Measurements from ENCODE around the gene C17orf114.

Gene C17orf114

GRCh38 chr17:4802228-4802627, at the start of gene C17orf114:
Gene C17orf114 (minus strand): TSS chr17:4802328.
- no peak within 1 kb of the TSS for H3K27ac ChIP-seq (ENCODE audit: low read length)
- H3K36me3 ChIP-seq (ENCODE audit: control insufficient read depth in 2 of 2, insufficient read depth in 2 of 2, low read length in 2 of 2): peaks cover 16 to 17% of the 10 kb centered on the region in 2 donors
- no peaks in the 10 kb centered on the region for H3K9me3 ChIP-seq (ENCODE audit: control insufficient read depth in 2 of 2, low read length in 2 of 2)
- peaks cover 1% of the 10 kb centered on the region for H3K4me1 ChIP-seq (ENCODE audit: control insufficient read depth, insufficient read depth, low read length)
- no peak within 1 kb of the TSS for H3K4me3 ChIP-seq (ENCODE audit: low read length in 2 of 2)
- no peaks in the 10 kb centered on the region for H3K27me3 ChIP-seq (ENCODE audit: control insufficient read depth in 1 of 2, insufficient read depth in 2 of 2, low read length in 2 of 2)
- H3K9ac ChIP-seq (ENCODE audit: low read length in 2 of 2): no peak within 1 kb of the TSS

DNA sequence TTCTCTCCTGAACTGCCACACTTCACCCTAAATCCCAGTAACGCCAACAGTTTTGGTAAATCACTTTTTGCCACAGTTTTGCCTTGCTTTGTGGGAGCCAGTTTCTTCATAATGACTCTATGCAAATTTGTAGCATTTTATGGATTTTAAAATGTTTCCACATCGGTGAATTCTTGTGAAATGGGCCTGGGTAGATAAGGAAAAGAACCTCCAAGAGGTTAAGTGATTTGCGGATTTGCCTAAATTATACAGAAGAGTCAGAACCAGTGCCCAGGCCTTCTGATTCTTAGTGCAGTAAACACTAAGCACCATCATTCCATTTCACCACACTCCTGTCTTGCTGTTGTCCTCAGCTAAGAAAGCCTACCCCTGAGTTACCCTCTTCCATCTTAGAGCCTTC, 49.0 kb upstream of the C17orf114 start:
- H3K4me3 ChIP-seq (ENCODE audit: low read length in 2 of 2): no peak overlapping the region
- H3K27me3 ChIP-seq (ENCODE audit: control insufficient read depth in 1 of 2, insufficient read depth in 2 of 2, low read length in 2 of 2): no peaks in the 10 kb centered on the region
- H3K9ac ChIP-seq (ENCODE audit: low read length in 2 of 2): no peak overlapping the region
- no peak overlapping the region for H3K27ac ChIP-seq (ENCODE audit: low read length)
- H3K4me1 ChIP-seq (ENCODE audit: control insufficient read depth, insufficient read depth, low read length): no peaks in the 10 kb centered on the region
- peaks cover 0 to 3% of the 10 kb centered on the region in 2 donors for H3K36me3 ChIP-seq (ENCODE audit: control insufficient read depth in 2 of 2, insufficient read depth in 2 of 2, low read length in 2 of 2)
- H3K9me3 ChIP-seq (ENCODE audit: control insufficient read depth in 2 of 2, low read length in 2 of 2): no peaks in the 10 kb centered on the region

DNA sequence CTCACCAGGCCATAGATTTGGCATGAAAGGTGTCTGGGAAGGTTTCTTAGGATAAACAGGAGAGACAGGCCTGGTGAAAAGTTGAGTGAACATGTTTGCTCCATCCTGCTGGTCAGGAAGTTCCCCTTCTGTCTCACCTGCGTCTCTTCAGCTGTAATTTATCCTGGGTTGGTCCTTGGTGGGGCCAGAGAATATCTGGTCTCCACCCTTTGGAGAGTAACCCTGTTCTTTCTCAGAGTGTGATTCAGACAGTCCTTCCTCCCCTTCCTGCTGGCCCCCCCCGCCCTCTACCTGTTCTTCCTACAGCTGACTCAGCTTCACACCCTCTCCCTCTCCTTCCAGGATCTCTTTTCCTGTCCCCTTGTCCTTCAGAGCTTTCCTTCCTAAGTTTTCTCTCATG, 48.1 kb upstream of the C17orf114 start:
- Histone ChIP-seq H3K4me3 (ENCODE audit: low read length in 2 of 2) (no peak overlapping the region), H3K4me1 (ENCODE audit: control insufficient read depth, insufficient read depth, low read length) (no peaks in the 10 kb centered on the region), H3K9me3 (ENCODE audit: control insufficient read depth in 2 of 2, low read length in 2 of 2) (no peaks in the 10 kb centered on the region), H3K27ac (ENCODE audit: low read length) (no peak overlapping the region), H3K27me3 (ENCODE audit: control insufficient read depth in 1 of 2, insufficient read depth in 2 of 2, low read length in 2 of 2) (no peaks in the 10 kb centered on the region), H3K36me3 (ENCODE audit: control insufficient read depth in 2 of 2, insufficient read depth in 2 of 2, low read length in 2 of 2) (peaks cover 0 to 4% of the 10 kb centered on the region in 2 donors), H3K9ac (ENCODE audit: low read length in 2 of 2) (no peak overlapping the region)

DNA sequence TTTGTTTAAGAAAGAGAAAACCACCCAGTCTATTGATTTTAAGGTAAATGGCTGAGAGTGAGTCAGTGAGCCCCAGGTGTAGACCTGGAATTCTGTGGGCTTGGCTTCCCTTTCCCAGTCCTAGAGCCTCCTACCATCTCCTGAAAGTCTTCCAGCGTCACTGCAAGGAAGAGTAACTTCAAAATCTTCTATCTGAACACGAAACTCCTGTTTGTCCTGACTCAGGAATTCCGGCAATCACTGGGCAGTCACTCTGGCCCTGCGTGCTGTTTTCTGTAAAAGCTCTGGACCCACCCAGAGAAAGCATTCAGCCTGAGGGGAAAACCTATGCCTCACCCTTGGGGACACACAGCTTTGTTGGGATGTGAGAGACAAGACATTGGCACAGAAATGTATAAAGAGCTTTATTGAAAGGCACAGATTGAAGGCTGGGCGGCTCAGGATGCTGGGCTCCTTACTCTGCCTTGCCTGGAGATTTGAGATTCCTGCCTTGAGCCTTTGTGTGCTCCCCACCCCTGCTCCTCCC, 46.9 kb upstream of the C17orf114 start:
- H3K36me3 ChIP-seq (ENCODE audit: control insufficient read depth in 2 of 2, insufficient read depth in 2 of 2, low read length in 2 of 2): peaks cover 0 to 2% of the 10 kb centered on the region in 2 donors
- H3K27me3 ChIP-seq (ENCODE audit: control insufficient read depth in 1 of 2, insufficient read depth in 2 of 2, low read length in 2 of 2): no peaks in the 10 kb centered on the region
- no peaks in the 10 kb centered on the region for H3K4me1 ChIP-seq (ENCODE audit: control insufficient read depth, insufficient read depth, low read length)
- H3K9me3 ChIP-seq (ENCODE audit: control insufficient read depth in 2 of 2, low read length in 2 of 2): no peaks in the 10 kb centered on the region
- no peak overlapping the region for H3K4me3 ChIP-seq (ENCODE audit: low read length in 2 of 2)
- no peak overlapping the region for H3K9ac ChIP-seq (ENCODE audit: low read length in 2 of 2)
- H3K27ac ChIP-seq (ENCODE audit: low read length): no peak overlapping the region

DNA sequence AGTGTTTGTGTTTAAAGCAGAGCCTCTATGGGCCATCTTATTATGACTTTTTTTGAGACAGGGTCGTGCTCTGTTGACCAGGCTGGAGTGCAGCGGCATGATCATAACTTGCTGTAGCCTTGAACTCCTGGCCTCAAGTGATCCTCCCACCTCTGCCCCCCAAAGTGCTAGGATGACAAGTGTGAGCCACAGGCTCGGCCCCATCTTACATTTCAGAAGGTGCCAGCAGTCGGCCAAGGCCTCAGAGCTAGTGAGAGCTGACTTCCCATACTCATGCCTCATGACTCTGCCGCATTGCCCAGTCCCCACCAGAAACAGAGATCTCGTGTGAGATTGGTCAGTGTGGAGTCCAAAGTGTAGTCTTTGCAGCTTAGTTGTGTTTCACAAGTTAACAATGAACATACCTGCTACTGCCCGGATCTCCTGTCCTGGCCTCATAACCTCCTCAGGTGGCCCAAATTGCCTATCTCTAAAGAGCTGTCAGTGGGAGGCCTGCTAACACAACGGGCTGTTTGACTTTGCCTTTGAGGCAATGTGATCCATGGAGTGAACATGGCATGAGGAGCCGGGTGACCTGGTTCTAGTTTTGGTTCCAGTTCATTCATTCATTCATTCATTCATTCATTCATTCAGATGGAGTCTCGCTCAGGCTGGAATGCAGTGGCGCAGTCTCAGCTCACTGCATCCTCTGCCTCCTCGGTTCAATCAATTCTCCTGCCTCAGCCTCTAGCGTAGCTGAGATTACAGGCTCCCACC, 44.7 kb upstream of the C17orf114 start:
- H3K36me3 ChIP-seq (ENCODE audit: control insufficient read depth in 2 of 2, insufficient read depth in 2 of 2, low read length in 2 of 2): peaks cover 0 to 2% of the 10 kb centered on the region in 2 donors
- H3K27me3 ChIP-seq (ENCODE audit: control insufficient read depth in 1 of 2, insufficient read depth in 2 of 2, low read length in 2 of 2): no peaks in the 10 kb centered on the region
- no peak overlapping the region for H3K4me3 ChIP-seq (ENCODE audit: low read length in 2 of 2)
- H3K9ac ChIP-seq (ENCODE audit: low read length in 2 of 2): no peak overlapping the region
- H3K27ac ChIP-seq (ENCODE audit: low read length): no peak overlapping the region
- no peaks in the 10 kb centered on the region for H3K4me1 ChIP-seq (ENCODE audit: control insufficient read depth, insufficient read depth, low read length)
- H3K9me3 ChIP-seq (ENCODE audit: control insufficient read depth in 2 of 2, low read length in 2 of 2): no peaks in the 10 kb centered on the region

GRCh38 chr17:4845118-4845517, 43.0 kb upstream of the C17orf114 start:
- Histone ChIP-seq H3K27me3 (ENCODE audit: control insufficient read depth in 1 of 2, insufficient read depth in 2 of 2, low read length in 2 of 2) (no peaks in the 10 kb centered on the region), H3K9ac (ENCODE audit: low read length in 2 of 2) (no peak overlapping the region), H3K4me1 (ENCODE audit: control insufficient read depth, insufficient read depth, low read length) (no peaks in the 10 kb centered on the region), H3K9me3 (ENCODE audit: control insufficient read depth in 2 of 2, low read length in 2 of 2) (no peaks in the 10 kb centered on the region), H3K36me3 (ENCODE audit: control insufficient read depth in 2 of 2, insufficient read depth in 2 of 2, low read length in 2 of 2) (peaks cover 0 to 2% of the 10 kb centered on the region in 2 donors), H3K4me3 (ENCODE audit: low read length in 2 of 2) (no peak overlapping the region), H3K27ac (ENCODE audit: low read length) (no peak overlapping the region)

DNA sequence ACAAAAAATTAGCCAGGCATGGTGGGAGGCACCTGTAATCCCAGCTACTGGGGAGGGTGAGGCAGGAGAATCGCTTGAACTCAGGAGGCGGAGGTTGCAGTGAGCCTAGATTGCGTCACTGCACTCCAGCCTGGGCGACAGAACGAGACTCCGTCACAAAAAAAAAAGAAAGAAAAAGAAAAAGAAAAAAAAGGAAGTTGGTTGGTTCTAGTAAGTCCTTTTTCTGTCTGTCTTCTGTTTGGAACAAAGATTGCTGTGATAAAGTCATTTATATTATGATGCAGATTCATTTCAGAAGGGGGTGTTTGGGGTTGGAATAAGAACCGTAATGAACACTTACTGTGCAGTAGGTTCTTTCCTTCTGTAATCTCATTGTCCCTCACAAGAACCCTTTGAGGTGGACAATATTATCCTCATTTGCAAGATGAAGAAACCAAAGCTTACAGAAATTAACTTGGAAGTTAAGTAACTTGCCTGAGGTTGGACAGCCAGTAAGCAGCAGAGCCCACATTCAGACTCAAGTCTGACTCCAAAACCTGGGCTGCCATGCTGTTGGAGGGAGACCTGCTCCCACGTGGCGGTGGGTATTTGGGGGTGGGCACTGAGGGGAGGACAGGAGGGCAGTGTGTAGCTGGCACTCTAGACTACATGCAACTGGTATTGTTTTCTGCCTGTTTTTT, 41.3 kb upstream of the C17orf114 start:
- no peaks in the 10 kb centered on the region for H3K4me1 ChIP-seq (ENCODE audit: control insufficient read depth, insufficient read depth, low read length)
- no peak overlapping the region for H3K27ac ChIP-seq (ENCODE audit: low read length)
- no peak overlapping the region for H3K4me3 ChIP-seq (ENCODE audit: low read length in 2 of 2)
- H3K27me3 ChIP-seq (ENCODE audit: control insufficient read depth in 1 of 2, insufficient read depth in 2 of 2, low read length in 2 of 2): no peaks in the 10 kb centered on the region
- H3K36me3 ChIP-seq (ENCODE audit: control insufficient read depth in 2 of 2, insufficient read depth in 2 of 2, low read length in 2 of 2): peaks cover 0 to 2% of the 10 kb centered on the region in 2 donors
- no peaks in the 10 kb centered on the region for H3K9me3 ChIP-seq (ENCODE audit: control insufficient read depth in 2 of 2, low read length in 2 of 2)
- H3K9ac ChIP-seq (ENCODE audit: low read length in 2 of 2): no peak overlapping the region

- Histone ChIP-seq H3K36me3 (ENCODE audit: control insufficient read depth in 2 of 2, insufficient read depth in 2 of 2, low read length in 2 of 2) (peaks cover 0 to 2% of the 10 kb centered on the region in 2 donors), H3K4me3 (ENCODE audit: low read length in 2 of 2) (no peak overlapping the region), H3K4me1 (ENCODE audit: control insufficient read depth, insufficient read depth, low read length) (peaks cover 4% of the 10 kb centered on the region), H3K9me3 (ENCODE audit: control insufficient read depth in 2 of 2, low read length in 2 of 2) (no peaks in the 10 kb centered on the region), H3K9ac (ENCODE audit: low read length in 2 of 2) (no peak overlapping the region), H3K27ac (ENCODE audit: low read length) (no peak overlapping the region), H3K27me3 (ENCODE audit: control insufficient read depth in 1 of 2, insufficient read depth in 2 of 2, low read length in 2 of 2) (no peaks in the 10 kb centered on the region)
Observed at GRCh38 chr17:4842376-4842775, 40.2 kb upstream of the C17orf114 start.

- H3K9me3 ChIP-seq (ENCODE audit: control insufficient read depth in 2 of 2, low read length in 2 of 2): no peaks in the 10 kb centered on the region
- H3K4me1 ChIP-seq (ENCODE audit: control insufficient read depth, insufficient read depth, low read length): peaks cover 4% of the 10 kb centered on the region
- no peak overlapping the region for H3K9ac ChIP-seq (ENCODE audit: low read length in 2 of 2)
- peaks cover 0 to under 1% of the 10 kb centered on the region in 2 donors for H3K36me3 ChIP-seq (ENCODE audit: control insufficient read depth in 2 of 2, insufficient read depth in 2 of 2, low read length in 2 of 2)
- H3K27ac ChIP-seq (ENCODE audit: low read length): no peak overlapping the region
- no peaks in the 10 kb centered on the region for H3K27me3 ChIP-seq (ENCODE audit: control insufficient read depth in 1 of 2, insufficient read depth in 2 of 2, low read length in 2 of 2)
- no peak overlapping the region for H3K4me3 ChIP-seq (ENCODE audit: low read length in 2 of 2)
Observed at GRCh38 chr17:4840893-4841242, 38.7 kb upstream of the C17orf114 start.

DNA sequence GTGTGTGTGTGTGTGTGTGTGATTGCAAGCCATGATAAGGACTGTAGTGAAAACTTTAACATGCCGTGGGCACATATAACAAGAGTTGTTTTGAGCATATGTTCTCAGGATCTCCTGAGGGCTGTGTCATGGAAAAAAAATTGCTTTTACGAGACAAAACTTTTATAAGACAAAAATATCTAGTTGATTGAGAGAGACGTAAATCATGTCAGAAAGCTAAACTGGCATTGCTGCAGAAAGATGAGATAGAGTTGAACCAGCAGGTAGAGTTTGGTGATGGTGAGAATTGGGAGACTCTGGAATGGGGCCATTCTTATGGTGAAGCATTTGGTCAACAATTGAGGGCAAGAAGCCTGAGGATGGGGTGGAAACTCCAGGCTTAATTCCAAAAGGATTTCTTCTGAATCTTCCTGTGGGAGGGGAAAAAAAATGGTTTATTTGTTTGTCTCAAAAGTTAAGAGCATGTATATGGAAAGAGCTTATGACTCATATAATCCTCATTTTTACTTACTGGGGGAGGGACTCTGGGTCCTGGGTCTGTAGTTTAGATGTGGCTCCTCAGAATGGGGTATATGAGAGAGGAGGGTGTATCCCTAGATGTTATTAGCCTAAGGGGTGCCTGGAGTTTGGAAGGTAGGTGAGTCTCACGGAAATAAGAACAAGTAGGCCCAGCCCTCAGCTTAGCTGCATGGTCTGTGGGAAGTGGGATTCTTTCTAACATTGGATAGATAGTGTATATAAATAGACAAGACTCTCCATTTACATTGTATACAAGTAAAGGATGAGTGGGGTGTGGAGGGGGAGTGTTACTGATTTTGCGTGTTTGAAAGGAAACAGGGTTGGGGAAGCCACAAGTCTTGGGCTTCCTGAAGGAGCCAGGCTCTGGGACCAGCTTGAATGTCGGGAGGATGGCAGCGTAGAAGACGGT, 38.1 kb upstream of the C17orf114 start:
- H3K27ac ChIP-seq (ENCODE audit: low read length): no peak overlapping the region

More for the DNA sequence above, 38.1 kb upstream of the C17orf114 start:
- Histone ChIP-seq H3K4me1 (ENCODE audit: control insufficient read depth, insufficient read depth, low read length) (peaks cover 4% of the 10 kb centered on the region), H3K36me3 (ENCODE audit: control insufficient read depth in 2 of 2, insufficient read depth in 2 of 2, low read length in 2 of 2) (no peaks in the 10 kb centered on the region), H3K27me3 (ENCODE audit: control insufficient read depth in 1 of 2, insufficient read depth in 2 of 2, low read length in 2 of 2) (no peaks in the 10 kb centered on the region), H3K4me3 (ENCODE audit: low read length in 2 of 2) (no peak overlapping the region), H3K9me3 (ENCODE audit: control insufficient read depth in 2 of 2, low read length in 2 of 2) (no peaks in the 10 kb centered on the region), H3K9ac (ENCODE audit: low read length in 2 of 2) (no peak overlapping the region)

Data from stomach smooth muscle (tissue), 2 donors.